ENCODE measurements around the gene AGAP2. TPM values are rescaled to one million over a fixed set of nuclear protein-coding genes. Genes with fewer than 3 reads are reported as not detected.

Gene AGAP2
- total and polyA plus RNA-seq, 2 of the 13 experiments (the other 11 are each of a cell fraction or from before 2014, with no cell fraction given), result 0.38 to 0.45 TPM

DNA sequence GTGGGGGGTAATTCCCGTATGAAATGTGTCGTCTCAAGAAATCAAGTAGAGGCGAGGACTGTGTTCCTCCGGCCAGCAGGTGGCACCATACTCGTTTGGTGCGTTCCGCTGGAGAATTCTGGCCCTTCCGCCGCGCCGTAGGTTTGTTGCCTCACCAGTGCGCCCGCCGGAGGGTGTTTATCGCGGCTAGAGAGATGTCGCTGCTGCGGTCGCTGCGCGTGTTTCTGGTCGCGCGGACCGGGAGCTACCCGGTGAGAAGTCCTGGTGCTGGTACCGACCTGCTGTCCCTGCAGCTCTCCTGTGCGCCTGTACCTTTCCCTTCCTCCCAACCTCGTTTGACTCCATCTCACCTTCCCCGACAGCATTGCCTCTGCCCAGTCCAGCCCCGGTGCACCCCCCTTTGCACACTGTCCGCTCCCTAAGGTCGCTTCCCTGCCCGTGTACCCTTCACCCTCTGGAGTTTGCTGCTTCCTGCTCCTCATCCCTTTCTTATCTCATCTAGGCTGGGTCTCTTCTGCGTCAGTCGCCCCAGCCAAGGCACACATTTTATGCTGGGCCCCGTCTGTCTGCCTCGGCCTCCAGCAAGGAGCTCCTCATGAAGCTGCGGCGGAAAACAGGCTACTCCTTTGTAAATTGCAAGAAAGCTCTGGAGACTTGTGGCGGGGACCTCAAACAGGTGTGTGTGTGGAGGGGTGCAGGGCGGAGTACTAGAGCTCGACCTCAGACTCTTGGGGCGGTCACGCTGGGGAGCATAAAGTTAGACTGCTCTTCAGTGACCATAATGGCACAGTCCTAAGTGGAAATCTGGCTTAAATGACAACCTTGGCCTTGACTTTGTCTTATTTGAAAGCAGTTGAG lies 44.3 kb upstream of the AGAP2 start, which contains the start of gene TSFM (continued):
- TF ChIP-seq ZNF883 (CRISPR knock-in tag; IDR thresholded peaks at IDR 0.05; ENCODE audit: not compliant biosample characterization), result peak; percentile 51
- TF ChIP-seq, protein P1, sequence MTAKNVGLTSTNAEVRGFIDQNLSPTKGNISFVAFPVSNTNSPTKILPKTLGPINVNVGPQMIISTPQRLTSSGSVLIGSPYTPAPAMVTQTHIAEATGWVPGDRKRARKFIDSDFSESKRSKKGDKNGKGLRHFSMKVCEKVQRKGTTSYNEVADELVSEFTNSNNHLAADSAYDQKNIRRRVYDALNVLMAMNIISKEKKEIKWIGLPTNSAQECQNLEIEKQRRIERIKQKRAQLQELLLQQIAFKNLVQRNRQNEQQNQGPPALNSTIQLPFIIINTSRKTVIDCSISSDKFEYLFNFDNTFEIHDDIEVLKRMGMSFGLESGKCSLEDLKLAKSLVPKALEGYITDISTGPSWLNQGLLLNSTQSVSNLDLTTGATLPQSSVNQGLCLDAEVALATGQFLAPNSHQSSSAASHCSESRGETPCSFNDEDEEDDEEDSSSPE (CRISPR knock-in tag; IDR thresholded peaks at IDR 0.05), result peak; percentile 72
- TF ChIP-seq, protein P2, sequence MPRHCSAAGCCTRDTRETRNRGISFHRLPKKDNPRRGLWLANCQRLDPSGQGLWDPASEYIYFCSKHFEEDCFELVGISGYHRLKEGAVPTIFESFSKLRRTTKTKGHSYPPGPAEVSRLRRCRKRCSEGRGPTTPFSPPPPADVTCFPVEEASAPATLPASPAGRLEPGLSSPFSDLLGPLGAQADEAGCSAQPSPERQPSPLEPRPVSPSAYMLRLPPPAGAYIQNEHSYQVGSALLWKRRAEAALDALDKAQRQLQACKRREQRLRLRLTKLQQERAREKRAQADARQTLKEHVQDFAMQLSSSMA (CRISPR knock-in tag; IDR thresholded peaks at IDR 0.05), result 0 out of 2 replicates have a peak, but pooled peaks have one; percentile 40
- no peak for TF ChIP-seq IKZF1 (IDR thresholded peaks at IDR 0.05)
- TF ChIP-seq, protein P3, sequence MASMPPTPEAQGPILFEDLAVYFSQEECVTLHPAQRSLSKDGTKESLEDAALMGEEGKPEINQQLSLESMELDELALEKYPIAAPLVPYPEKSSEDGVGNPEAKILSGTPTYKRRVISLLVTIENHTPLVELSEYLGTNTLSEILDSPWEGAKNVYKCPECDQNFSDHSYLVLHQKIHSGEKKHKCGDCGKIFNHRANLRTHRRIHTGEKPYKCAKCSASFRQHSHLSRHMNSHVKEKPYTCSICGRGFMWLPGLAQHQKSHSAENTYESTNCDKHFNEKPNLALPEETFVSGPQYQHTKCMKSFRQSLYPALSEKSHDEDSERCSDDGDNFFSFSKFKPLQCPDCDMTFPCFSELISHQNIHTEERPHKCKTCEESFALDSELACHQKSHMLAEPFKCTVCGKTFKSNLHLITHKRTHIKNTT (CRISPR knock-in tag; IDR thresholded peaks at IDR 0.05), result no peak
- TF ChIP-seq ADNP (CRISPR knock-in tag; IDR thresholded peaks at IDR 0.05), result no peak
- TF ChIP-seq MED13 (CRISPR knock-in tag; IDR thresholded peaks at IDR 0.05), result peak; percentile 51; the same call in 1 of the 2 replicates
- peak; percentile 80; the same call in 1 of the 2 replicates for TF ChIP-seq ZFP82 (CRISPR knock-in tag; IDR thresholded peaks at IDR 0.05; ENCODE audit: borderline replicate concordance)
- TF ChIP-seq GLI4 (CRISPR knock-in tag; IDR thresholded peaks at IDR 0.05; ENCODE audit: borderline replicate concordance), result 0 out of 2 replicates have a peak, but pooled peaks have one; percentile 20
- TF ChIP-seq, protein P4, sequence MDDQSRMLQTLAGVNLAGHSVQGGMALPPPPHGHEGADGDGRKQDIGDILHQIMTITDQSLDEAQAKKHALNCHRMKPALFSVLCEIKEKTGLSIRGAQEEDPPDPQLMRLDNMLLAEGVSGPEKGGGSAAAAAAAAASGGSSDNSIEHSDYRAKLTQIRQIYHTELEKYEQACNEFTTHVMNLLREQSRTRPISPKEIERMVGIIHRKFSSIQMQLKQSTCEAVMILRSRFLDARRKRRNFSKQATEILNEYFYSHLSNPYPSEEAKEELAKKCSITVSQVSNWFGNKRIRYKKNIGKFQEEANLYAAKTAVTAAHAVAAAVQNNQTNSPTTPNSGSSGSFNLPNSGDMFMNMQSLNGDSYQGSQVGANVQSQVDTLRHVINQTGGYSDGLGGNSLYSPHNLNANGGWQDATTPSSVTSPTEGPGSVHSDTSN (CRISPR knock-in tag; IDR thresholded peaks at IDR 0.05; ENCODE audit: borderline replicate concordance), result no peak
- TF ChIP-seq ZNF343 (CRISPR knock-in tag; IDR thresholded peaks at IDR 0.05), result no peak
- TF ChIP-seq, protein P5, sequence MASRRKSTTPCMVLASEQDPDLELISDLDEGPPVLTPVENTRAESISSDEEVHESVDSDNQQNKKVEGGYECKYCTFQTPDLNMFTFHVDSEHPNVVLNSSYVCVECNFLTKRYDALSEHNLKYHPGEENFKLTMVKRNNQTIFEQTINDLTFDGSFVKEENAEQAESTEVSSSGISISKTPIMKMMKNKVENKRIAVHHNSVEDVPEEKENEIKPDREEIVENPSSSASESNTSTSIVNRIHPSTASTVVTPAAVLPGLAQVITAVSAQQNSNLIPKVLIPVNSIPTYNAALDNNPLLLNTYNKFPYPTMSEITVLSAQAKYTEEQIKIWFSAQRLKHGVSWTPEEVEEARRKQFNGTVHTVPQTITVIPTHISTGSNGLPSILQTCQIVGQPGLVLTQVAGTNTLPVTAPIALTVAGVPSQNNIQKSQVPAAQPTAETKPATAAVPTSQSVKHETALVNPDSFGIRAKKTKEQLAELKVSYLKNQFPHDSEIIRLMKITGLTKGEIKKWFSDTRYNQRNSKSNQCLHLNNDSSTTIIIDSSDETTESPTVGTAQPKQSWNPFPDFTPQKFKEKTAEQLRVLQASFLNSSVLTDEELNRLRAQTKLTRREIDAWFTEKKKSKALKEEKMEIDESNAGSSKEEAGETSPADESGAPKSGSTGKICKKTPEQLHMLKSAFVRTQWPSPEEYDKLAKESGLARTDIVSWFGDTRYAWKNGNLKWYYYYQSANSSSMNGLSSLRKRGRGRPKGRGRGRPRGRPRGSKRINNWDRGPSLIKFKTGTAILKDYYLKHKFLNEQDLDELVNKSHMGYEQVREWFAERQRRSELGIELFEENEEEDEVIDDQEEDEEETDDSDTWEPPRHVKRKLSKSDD (CRISPR knock-in tag; IDR thresholded peaks at IDR 0.05; ENCODE audit: low read depth), result 0 out of 2 replicates have a peak, but pooled peaks have one; percentile 77
- no peak for TF ChIP-seq ZSCAN22 (CRISPR knock-in tag; IDR thresholded peaks at IDR 0.05)
- TF ChIP-seq, protein P6, sequence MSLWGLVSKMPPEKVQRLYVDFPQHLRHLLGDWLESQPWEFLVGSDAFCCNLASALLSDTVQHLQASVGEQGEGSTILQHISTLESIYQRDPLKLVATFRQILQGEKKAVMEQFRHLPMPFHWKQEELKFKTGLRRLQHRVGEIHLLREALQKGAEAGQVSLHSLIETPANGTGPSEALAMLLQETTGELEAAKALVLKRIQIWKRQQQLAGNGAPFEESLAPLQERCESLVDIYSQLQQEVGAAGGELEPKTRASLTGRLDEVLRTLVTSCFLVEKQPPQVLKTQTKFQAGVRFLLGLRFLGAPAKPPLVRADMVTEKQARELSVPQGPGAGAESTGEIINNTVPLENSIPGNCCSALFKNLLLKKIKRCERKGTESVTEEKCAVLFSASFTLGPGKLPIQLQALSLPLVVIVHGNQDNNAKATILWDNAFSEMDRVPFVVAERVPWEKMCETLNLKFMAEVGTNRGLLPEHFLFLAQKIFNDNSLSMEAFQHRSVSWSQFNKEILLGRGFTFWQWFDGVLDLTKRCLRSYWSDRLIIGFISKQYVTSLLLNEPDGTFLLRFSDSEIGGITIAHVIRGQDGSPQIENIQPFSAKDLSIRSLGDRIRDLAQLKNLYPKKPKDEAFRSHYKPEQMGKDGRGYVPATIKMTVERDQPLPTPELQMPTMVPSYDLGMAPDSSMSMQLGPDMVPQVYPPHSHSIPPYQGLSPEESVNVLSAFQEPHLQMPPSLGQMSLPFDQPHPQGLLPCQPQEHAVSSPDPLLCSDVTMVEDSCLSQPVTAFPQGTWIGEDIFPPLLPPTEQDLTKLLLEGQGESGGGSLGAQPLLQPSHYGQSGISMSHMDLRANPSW (CRISPR knock-in tag; IDR thresholded peaks at IDR 0.05; ENCODE audit: borderline replicate concordance), result peak; percentile 43; the same call in 1 of the 2 replicates
- peak; percentile 59 for TF ChIP-seq ELF1 (CRISPR knock-in tag; IDR thresholded peaks at IDR 0.05)
- TF ChIP-seq ZNF24 (IDR thresholded peaks at IDR 0.05), result no peak
- TF ChIP-seq PLRG1 (conservative IDR thresholded peaks at IDR 0.05), result no peak
- TF ChIP-seq, protein P7, sequence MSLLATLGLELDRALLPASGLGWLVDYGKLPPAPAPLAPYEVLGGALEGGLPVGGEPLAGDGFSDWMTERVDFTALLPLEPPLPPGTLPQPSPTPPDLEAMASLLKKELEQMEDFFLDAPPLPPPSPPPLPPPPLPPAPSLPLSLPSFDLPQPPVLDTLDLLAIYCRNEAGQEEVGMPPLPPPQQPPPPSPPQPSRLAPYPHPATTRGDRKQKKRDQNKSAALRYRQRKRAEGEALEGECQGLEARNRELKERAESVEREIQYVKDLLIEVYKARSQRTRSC (CRISPR knock-in tag; IDR thresholded peaks at IDR 0.05; ENCODE audit: low read depth), result no peak
